Islet precursor cell (in vitro differentiated cells): ENCODE data around the gene FAAP24.
"Not testable (repeated sequence)": the region's sequence is repeated elsewhere in the genome, so short reads cannot be mapped to it uniquely, and the experiment has no call there.

Experiments
- DNase-seq: peaks from one replicate; pipeline ENCODE4 v3.0.0-alpha.2; 2018

FAAP24 gene, protein sequence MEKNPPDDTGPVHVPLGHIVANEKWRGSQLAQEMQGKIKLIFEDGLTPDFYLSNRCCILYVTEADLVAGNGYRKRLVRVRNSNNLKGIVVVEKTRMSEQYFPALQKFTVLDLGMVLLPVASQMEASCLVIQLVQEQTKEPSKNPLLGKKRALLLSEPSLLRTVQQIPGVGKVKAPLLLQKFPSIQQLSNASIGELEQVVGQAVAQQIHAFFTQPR

GRCh38 chr19:32971715-32972540 is at the start of gene FAAP24, which contains the start of gene CEP89:
Gene FAAP24, plus strand, starts transcription at chr19:32972242. Its CDS starts 955 bp downstream, at chr19:32973197.
Gene CEP89, minus strand, starts transcription at chr19:32971958. Its CDS starts 84 bp downstream, at chr19:32971874.
- peak; percentile 100 for DNase-seq

DNA sequence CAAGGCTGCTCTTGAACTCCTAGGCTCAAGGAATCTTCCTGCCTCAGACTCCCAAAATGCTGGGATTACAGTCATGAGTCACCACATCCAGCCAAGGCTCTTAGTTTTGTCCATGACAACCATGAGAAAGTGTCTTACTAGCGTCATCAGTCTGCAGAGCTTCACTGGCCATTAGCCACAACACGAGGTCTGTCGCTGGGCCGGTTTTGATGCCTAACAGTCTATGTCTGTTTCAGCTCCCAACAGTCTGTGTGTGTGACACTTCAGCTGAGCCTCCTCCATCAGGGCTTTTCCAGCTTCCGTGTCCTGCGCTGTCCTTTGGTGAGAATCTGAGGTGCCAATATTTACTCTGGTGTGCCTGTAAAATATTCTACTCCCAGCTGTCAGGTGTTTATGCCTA is 47.8 kb upstream of the FAAP24 start:
- DNase-seq, result peak; percentile 84

DNA sequence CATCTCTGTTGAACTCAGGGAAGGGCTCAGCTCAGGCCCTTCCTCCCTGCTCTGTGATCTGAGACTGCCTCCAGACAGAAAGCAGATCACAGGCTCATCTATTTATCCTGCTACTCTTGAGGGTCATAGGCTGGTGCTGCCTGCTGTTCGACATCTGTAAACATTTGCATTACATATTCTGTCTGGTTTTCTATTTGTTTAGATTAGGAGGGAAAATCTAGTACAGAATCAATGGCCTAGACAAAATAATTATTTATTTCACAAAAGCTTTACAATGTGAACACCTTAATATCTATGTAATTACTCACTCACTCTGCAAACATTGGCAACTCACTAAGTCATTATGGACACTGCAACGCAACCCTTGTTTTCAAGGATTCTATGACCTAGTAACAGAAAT is 43.2 kb upstream of the FAAP24 start:
- DNase-seq, result no peak

DNA sequence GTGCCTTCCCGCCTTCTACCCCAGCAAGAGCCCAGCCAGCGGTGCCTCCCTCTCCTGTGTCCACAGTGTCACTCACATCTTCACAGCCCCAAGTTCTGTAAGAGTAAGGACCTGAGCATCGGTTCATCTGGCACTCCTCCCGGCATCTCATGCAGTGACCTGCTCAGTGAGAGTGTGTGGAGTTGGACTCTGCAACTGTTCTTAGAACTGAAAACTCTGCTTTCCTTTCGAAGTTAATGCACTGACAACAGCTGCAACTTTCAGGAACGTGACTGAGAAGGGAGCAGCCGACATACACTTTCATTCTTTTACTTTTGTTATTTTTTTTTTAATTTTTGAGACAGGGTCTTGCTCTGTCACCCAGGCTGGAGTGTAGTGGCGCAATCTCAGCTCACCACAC is 41.5 kb upstream of the FAAP24 start:
- no peak for DNase-seq

DNA sequence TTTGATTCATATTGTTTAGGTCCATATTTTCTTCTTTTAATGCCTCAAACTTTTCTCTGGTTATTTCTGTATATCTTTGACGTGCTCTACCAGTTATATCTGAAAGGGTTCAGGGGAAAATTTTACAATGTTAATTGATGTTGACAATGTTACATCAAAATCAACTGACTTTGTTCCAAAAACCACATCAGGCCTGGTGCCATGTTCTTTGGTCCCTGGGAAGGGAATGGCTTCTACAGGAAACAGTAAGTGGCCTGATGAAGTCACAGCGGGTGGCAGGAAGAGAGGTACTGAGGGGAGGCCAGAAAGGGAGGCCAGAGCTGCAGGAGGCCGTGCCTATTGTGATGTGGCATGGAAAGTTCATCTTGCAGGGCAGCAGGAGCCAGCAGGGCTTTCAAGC is 38.5 kb upstream of the FAAP24 start:
- DNase-seq, result no peak

- DNase-seq, result no peak
Measured at GRCh38 chr19:32935629-32936028, 36.4 kb upstream of the FAAP24 start.

- DNase-seq, result no peak
Measured at GRCh38 chr19:32936065-32936464, 36.0 kb upstream of the FAAP24 start.

DNA sequence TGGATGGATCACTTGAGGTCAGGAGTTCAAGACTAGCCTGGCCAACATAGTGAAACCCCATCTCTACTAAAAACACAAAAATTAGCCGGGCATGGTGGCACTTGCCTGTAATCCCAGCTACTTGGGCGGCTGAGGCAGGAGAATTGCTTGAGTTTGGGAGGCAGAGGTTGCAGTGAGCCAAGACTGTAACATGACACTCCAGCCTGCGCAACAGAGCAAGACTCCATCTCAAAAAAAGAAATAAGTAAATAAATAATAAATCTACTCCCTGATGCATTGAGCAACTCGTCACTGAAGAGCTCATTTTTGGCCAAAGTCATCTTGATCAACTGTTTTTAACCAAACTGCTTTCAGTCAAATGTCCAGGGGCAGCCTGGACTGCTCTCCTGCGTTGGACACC is 30.8 kb upstream of the FAAP24 start:
- DNase-seq, result not testable (repeated sequence)

GRCh38 chr19:32945260-32945659 is 26.8 kb upstream of the FAAP24 start:
- no peak for DNase-seq

GRCh38 chr19:32966750-32967149 is 5.3 kb upstream of the FAAP24 start:
- DNase-seq, result no peak

DNA sequence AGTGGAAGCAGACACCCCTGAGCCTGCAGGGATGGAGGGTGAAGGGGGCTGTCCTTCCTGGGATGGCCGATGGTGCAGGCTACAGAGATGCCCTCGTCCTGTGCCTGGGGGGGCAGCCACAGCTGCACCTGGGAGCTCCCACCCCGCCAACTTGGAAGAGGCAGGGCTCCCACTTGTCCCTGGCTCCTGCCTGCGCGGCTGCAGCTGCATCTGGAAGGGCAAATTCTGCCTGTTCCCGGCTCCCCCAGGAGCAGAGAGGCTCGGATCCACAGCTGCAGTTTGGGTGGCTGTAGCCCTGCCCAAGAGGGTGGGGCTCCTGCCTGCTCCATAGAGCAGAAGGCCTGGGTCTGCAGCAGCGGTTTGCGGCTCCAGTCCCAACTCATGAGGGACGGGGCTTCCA is 2.5 kb upstream of the FAAP24 start:
- DNase-seq, result no peak

DNA sequence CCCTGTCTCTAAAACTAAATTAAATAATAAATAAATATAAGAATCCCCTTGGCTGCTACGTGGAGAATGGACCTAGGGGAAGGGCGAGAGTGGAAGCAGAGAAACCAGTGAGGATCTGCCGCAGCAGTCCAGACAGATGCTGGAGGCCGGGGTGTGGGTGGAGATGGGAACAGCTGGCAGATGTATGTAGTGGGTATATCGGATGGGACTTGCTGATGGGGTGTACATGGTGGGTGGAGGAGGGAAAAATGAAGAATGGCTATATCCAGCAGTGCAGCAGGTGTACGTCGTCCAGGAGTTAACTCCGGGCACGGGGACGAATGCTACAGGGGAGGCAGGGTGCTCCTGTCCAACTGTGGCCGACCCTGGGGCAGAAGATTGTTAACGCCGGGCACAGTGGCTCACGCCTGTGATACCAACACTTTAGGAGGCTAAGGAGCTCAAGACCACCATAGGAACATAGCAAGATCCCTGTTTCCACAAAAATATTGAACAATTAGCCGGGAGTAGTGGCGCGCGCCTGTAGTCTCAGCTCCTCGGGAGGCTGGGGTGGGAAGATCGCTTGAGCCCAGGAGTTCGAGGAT is 938 bp upstream of the FAAP24 start:
- DNase-seq, result no peak

DNA sequence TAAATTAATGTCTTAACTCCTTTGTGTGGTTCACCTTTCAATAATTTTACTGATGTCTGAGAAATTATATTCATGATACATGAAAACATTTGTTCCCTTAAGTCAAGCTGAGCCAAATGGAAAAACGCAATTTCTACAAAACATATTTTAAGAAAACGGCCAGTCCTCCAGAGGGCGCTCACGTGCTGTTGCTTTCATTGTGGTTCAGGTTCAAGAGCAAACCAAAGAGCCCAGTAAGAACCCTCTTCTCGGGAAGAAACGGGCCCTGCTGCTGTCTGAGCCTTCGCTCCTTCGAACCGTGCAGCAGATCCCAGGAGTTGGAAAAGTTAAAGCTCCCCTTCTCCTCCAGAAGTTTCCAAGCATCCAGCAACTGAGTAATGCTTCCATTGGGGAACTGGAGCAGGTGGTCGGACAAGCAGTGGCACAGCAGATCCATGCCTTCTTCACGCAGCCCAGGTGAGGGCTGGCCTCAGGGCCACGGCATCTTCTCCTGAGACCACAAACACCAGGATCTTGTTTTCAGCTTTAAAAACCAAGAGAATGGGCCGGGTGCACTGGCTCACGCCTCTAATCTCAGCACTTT is 4.3 kb downstream of the FAAP24 start:
- DNase-seq, result peak; percentile 72

GRCh38 chr19:32977280-32977679 is 5.2 kb downstream of the FAAP24 start:
- DNase-seq, result no peak

DNA sequence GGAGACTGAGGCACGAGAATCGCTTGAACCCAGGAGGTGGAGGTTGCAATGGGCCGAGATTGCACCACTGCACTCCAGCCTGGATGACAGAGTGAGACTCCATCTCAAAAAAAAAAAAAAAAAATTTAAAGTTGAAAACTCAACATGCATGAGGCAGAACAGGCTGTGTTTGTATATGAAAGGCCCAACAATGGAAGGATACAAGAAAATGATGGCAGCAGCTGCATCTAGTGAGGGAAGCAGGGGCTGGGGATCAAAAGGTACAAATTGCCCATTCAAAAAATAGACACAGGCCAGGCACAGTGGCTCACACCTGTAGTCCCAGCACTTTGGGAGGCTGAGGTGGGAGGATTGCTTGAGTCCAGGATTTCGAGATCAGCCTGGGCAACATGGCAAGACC is 5.8 kb downstream of the FAAP24 start:
- not testable (repeated sequence) for DNase-seq

DNA sequence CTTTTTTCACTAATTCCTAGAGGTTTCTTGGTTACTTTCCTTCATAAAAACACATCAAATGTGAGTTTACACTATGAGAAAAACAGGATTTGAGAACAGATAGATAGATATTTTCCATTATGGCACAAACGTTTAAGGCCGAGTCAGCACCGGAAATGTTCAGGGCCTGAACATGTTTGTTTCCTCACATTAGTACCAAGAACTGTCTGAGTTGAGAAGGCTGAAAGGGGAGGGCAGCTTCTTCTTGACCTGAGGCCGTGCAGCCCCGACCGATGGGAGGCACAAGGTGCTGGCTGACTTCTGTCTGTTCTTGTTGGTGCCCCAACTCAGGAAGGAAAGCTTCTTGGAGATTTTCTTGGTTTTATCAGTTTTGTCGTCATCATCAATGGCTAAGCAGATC is 7.8 kb downstream of the FAAP24 start:
- DNase-seq, result not testable (repeated sequence)

DNA sequence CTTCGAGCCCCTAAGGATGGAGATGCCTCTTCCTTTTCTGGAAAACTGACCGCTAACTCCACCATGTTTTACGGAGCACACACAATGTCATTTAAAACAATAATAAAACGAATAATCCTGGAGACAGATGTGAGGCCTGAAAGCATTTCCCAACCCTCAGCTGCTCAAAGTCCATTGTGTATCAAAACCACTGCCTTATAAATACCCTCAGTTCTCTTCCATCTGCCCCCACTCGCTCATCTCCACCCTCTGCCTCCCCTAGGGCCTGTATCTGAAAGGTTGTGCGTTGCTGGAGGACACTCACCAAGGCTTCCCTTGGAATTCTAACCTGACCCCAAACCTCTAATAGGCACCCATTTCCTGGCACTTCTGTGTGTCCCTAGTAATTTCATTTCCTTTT is 10.4 kb downstream of the FAAP24 start:
- not testable (repeated sequence) for DNase-seq

- DNase-seq, result not testable (repeated sequence)
Measured at GRCh38 chr19:32988254-32988653, 16.2 kb downstream of the FAAP24 start.

DNA sequence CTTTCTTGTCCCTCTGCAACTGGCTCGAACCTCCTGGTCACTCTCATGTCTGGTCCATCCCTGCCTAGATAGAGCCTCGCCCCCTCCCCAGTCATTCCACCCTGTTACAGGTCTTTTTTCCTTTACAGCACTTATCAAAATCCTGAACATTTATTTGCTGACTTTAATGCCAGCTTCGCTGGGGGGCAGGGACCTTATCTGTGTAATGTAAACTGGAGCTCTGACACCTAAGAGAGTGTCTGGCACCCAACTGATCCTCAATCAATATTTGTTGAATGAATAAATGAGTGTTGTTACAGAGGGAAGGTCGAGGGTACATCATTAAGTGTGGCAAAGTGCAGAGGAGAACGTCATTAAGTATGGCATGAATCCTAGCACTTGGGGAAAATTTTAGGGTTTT is 16.7 kb downstream of the FAAP24 start:
- DNase-seq, result no peak

DNA sequence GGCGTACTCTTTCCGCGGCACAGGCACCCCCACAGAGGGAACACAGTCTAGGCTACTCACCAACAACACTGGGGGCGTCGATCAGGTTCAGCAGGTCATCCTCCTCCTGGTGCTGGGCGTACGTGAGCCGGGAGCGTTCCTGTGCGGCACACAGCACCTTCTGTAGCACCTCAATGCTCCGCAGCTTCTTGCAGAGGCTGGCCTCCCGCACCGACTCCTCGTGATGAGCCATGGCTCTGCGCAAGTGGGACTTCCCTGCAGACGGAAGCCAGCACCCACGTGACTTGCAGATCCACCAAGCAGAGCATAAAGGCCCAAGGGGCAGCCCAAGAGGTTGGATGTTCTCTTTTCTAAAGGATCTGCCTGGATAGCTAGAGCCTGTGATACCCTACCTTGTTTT is 23.9 kb downstream of the FAAP24 start:
- not testable (repeated sequence) for DNase-seq

DNA sequence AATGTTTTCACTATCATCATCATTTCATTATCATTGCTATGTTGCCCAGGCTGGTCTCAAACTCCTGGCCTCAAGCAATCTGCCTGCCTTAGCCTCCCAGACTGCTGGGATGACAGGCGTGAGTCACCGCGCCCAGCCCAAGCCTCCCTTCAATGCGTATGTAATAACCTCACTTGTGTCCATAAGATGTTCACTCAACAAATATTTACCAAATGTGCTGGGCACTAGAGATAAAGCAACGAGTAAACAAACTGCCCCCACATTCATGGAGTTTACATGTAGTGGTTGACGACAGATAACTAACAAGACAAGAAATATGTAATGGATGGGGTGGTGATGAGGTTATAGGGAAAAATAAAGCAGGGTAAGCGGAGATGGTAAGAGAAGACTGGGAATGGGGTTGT is 25.0 kb downstream of the FAAP24 start:
- not testable (repeated sequence) for DNase-seq

GRCh38 chr19:32997716-32998355 is 25.8 kb downstream of the FAAP24 start:
- no peak for DNase-seq

DNA sequence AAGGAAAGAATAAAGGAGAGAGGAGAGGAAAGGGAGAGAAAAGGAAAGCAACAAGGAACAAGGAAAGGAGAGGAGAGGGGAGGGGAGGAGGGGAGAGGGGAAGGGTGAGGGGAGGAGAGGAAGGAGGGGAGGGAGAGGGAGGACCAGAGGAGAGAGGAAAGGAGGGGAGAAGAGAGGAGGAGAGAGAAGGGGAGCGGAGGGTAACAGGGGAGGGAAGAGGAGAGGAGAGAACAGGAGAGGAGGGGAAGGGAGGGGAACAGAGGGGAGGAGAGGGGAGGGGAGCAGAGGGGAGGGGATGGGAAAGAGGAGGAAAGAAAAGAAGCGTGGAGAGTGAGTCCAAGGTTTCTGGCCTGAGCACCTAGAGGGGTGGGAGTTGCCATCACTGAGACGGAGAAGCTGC is 26.7 kb downstream of the FAAP24 start:
- no peak for DNase-seq
